ENCODE measurements around the gene LGALS12.
"Not testable (repeated sequence)": the region's sequence is repeated elsewhere in the genome, so short reads cannot be mapped to it uniquely, and the experiment has no call there.

DNA sequence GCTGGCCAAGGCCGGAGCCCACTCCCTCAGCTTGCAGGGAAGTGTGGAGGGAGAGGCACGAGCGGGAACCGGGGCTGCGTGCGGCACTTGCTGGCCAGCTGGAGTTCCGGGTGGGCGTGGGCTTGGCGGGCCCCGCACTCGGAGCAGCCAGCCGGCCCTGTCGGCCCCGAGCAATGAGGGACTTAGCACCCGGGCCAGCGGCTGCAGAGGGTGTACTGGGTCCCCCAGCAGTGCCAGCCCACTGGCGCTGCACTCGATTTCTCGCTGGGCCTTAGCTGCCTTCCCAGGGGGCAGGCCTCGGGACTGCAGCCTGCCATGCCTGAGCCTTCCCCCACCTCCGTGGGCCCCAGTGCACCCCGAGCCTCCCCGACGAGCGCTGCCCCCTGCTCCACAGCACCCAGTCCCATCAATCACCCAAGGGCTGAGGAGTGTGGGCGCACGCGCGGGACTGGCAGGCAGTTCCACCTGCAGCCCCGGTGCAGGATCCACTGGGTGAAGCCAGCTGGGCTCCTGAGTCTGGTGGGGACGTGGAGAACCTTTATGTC lies 44.3 kb downstream of the LGALS12 start:
- TF ChIP-seq, protein P1, sequence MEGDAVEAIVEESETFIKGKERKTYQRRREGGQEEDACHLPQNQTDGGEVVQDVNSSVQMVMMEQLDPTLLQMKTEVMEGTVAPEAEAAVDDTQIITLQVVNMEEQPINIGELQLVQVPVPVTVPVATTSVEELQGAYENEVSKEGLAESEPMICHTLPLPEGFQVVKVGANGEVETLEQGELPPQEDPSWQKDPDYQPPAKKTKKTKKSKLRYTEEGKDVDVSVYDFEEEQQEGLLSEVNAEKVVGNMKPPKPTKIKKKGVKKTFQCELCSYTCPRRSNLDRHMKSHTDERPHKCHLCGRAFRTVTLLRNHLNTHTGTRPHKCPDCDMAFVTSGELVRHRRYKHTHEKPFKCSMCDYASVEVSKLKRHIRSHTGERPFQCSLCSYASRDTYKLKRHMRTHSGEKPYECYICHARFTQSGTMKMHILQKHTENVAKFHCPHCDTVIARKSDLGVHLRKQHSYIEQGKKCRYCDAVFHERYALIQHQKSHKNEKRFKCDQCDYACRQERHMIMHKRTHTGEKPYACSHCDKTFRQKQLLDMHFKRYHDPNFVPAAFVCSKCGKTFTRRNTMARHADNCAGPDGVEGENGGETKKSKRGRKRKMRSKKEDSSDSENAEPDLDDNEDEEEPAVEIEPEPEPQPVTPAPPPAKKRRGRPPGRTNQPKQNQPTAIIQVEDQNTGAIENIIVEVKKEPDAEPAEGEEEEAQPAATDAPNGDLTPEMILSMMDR (conservative IDR thresholded peaks at IDR 0.05; ENCODE audit: low read length): not testable (repeated sequence)
- not testable (repeated sequence) for TF ChIP-seq EZH2phosphoT487 (IDR thresholded peaks at IDR 0.05; ENCODE audit: borderline replicate concordance)

Measured in Loucy (cell line).